HG03108 (cell line): Measurements from ENCODE around the gene SNX9.
"Not testable (repeated sequence)": the region's sequence is repeated elsewhere in the genome, so short reads cannot be mapped to it uniquely, and the experiment has no call there.

ENCODE experiments used
- ATAC-seq: cut with Tn5 transposase; IDR thresholded peaks from one replicate; pipeline ENCODE4 v1.9.1; 2021; ENCODE audit warnings: moderate library complexity; ENCODE audit not compliant: unreplicated experiment

Gene SNX9

DNA sequence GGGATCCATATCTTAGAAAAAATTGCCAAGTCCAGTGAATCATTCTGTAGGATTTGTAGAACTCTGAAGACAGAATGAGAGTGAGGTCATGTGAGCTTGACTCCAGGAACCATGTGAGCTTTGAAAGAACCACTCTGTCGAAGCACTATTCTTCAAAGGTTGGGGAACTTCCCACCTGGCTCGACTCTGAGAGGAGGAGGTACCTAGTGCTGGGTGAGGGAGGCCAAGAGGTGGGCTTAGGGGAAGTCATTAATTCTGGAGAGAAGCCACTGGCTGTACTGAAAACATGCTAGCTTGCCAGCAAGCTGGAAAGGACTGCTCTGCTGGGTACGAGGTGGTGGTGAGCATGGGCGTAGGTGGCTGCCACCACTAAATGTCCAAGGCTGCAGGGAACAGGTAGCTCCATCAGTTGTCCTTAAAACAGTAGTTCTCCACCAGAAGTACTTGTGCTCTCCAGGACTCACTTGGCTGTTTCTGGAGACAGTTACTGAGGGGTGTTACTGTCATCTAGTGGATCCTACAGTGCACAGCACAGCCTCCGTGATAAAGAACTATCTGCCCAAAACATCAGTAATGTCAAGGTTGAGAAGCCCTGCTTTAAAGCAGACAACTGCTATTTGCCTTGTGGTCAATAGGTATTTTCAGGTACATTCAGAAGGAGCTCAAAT lies 124.0 kb downstream of the SNX9 start:
- no peak for ATAC-seq

DNA sequence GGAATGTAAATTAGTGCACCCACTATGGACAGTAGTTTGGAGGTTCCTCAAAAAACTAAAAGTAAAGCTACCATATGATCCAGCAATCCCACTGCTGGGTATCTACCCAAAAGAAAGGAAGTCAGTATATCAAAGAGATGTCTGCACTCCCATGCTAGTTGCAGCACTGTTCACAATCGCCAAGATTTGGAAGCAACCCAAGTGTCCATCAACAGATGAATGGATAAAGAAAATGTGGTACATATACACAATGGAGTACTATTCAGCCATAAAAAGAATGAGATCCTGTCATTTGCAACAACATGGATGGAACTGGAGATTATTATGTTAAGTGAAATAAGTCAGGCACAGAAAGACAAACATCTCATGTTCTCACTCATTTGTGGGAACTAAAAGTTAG lies 127.9 kb downstream of the SNX9 start:
- not testable (repeated sequence) for ATAC-seq

DNA sequence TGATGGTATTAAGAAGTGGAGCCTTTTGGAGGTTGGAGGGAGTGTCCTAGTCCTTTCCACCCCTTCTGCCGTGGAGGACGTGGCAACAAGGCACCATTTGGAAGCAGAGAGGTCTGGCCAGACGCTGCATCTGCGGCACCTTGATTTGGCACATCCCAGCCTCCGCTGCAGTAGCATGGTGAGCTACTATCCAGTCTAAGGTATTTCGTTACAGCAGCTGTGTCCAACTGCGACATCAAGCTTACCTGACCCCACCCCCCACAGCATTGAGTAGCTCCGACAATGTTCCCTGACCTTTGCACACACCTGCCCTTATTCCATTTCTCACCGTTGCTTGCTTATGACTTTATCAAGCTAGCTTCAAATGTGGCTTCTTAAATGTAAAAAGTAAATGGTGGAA lies 128.8 kb downstream of the SNX9 start:
- ATAC-seq, result no peak

DNA sequence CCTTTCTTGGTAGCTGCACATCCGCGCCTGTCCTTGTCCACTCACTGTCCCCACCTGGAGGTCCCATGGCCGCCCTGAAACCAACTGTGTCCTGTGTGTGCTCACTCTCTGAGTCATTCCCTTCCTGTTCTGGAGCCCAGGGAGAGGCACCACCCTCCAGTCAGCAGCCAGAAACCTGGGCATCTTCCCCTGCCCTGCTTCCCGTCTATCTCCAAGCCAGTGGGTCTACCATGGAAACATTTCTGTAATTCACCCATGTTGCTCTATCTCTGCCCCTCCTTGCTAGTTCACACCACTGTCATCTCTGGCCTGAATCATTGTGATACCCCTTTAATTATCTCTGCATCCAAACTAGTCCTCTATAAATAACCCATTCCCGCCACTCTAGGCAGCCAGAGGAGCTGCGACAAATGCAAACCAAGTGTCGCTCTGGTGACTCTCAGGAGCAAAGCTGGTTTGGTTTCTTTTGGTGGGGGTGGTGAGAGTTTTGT lies 129.9 kb downstream of the SNX9 start:
- no peak for ATAC-seq

DNA sequence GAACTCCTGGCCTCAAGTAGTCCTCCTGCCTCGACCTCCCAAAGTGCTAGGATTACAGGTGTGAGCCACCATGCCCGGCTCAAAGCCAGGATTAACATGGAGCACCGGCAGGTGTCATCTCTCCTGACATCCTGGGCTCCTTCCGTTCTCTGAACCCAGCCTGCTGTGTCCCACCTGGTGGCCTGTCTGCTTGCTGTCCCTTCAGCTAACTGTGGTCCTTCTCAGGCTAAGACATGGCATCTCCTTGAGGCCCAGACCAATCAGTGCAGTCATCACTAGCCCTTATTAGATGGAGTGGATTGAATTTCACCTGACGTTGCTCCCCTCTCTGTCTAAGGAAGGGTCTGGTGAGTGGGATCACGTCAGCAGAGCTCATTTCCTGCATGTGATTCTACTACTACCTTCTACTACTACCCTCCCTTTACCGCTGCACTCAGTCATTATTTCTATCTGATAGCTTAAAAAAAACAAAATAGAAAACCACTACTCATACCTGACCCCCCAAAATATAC lies 130.6 kb downstream of the SNX9 start:
- ATAC-seq, result no peak

DNA sequence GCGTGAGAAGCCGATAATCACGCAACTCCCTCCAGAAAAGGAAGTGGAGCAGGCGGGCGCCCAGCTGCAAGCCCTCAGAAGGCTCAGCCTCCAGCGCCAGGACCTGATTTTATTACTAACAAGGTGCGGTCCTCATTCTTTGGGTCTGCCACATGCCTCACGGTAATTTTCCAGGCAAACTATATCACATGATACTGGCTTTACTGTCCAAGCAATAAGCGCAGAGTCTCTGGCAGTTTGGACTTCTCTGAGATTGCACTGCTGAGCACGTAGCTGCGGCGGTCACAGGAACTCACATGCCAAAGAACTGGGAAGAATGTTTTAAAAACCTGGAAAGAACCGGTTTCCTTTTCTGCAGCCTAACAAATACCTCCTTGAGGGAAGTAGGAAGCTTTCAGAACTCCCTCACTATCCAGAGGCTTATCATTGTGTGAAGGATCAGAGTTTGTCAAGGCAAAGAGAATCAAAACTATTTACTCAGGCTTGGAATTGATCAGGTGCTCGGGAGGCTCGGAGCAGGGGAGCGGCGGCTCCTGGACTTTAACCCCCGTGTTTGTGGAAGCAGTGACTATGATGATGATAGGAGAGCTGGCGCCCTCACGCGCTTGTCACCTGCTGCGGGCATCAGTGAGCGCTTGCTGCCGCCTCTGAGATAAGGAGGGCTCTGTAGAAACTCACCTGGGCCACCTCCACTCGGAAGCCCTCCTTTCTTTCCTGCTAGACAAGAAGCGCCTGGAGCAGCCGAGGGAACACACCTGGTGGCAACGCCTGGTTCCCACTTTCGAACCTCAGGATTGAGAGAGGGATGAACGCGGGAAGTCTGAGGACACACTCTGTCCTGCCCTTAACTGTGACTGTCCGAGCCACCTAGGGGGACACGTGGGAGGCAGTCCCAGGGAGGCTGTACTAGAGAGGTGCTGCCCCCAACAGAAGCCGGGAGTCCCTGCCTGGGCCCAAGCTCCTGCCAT lies 131.4 kb downstream of the SNX9 start:
- ATAC-seq, result no peak

DNA sequence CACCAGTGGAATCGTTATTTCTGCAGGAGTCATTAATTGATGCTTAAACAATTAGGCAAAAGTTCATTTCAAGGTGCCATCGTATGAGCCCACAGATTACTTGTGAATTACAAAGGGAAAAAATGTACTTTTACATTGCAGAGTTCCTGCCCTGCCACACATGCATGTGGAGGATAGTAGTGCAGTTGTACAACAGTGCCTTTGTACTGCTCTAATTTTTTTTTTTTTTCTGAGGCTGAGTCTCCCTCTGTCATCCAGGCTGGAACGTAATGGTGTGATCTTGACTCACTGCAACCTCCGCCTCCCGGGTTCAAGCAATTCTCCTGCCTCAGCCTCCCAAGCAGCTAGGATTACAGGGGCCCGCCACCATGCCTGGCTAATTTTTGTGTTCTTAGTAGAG lies 132.6 kb downstream of the SNX9 start:
- no peak for ATAC-seq

DNA sequence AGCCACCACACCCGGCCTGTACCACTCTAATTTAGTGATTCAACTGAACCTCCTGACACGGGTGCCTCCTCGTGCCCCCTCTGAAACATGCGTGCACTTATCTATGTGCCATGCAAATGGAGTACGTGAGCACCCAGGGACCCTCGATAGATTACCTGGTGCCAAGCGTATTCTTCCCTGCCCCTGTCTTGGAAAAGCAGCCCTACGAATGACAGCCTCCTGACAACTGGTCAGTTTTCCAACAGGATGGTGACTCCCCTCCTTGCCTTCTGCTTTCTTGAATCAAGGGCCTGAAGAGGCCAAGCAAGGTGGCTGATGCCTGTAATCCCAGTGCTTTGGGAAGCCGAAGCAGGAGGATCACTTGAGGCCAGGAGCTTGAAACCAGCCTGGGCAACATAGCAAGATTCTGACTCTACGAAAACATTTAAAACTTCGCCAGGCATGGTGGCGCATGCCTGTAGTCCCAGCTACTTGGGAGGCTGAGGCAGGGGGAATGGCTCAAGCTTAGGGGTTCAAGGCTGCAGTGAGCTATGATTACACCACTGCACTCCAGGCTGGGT lies 133.2 kb downstream of the SNX9 start:
- ATAC-seq, result no peak

DNA sequence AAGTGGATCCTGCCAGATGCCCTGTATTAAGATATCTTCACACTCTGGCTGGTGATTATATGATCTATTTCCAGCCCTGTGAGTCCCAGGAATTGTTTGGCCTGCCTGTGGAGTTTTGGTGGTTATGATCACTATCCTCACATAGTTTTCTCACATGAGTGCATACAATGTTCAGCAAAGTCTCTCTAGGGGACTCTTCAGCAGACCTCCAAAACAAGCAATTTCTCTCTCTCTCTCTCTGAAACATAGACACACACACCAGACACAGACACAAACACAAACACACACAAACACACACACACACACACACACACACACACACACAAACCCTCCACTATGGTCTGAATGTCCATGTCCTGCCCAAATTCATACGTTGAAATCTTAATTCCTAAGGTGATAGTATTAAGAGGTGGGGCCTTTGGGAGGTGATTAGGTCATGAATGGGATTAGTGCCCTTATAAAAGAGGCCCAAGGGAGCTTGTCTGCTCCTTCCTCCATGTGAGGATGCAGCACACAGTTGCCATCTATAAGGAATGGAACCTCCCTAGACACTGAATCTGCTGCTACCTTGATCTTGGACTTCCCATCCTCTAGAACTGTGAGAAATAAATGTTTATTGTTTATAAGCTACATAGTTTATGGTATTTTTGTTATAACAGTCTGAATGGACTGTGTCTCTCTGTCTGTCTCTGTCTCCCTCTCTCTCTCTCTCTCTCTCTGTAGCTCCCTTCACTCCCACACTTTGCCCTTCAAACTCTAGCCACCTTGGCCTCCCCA lies 136.6 kb downstream of the SNX9 start:
- no peak for ATAC-seq

DNA sequence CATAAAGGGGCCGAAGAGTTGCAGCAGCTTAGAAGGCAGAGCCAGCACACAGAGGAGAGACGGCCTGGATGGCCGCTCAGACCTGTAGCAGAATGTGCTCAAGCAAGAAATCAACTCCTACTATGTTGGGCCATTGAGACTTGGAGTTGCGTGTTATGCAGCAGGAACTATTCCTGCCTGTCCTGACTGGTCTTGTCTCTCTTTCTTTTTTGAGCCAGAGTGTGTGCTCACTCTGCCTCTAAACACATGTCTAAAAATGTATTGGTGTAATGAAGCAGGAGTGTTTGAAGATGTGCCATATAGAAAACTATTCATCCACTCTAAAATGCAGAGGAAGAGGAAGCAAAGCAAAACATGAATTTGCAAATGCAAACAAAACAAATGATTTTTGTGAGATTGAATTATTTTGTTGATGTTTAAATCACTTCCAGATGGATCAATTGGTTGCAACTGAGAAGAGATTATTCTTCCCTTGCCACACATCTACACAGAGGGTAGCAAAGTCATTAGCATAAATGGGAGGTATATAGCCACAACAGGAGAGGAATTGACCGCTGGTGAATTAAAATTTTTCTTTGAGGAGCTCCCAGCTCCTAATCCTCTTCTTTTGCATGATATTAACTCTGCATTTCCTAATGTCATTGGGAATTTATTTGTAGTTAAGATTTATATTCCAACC lies 138.2 kb downstream of the SNX9 start:
- ATAC-seq, result no peak

DNA sequence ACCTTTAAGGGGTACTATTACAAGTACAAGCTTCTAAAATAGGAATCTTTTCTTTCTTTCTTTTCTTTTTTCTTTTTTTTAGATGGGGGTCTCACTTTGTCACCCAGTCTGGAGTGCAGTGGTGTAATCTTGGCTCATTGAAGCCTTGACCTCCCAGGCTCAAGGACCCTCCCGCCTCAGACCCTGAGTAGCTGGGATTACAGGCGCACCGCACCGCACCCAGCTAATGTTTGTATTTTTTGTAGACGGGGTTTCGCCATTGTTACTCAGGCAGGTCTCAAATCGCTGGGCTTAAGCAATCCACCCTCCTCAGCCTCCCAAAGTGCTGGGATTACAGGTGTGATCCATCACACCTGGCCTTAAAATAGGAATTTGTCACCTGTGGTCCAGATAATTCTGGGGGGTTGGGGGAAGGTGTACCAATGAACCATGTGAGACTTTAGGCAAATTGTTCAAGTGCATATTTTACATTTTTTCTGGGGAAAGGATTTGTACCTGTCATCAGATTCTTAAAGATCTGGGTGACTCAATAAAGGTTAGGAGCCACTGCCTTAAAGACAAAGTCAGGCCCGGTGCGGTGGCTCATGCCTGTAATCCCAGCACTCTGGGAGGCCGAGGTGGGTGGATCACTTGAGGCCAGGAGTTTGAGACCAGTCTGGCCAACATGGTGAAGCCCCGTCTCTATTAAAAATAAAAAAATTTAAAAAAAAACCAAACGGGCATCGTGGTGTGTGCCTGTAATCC lies 139.0 kb downstream of the SNX9 start:
- no peak for ATAC-seq

DNA sequence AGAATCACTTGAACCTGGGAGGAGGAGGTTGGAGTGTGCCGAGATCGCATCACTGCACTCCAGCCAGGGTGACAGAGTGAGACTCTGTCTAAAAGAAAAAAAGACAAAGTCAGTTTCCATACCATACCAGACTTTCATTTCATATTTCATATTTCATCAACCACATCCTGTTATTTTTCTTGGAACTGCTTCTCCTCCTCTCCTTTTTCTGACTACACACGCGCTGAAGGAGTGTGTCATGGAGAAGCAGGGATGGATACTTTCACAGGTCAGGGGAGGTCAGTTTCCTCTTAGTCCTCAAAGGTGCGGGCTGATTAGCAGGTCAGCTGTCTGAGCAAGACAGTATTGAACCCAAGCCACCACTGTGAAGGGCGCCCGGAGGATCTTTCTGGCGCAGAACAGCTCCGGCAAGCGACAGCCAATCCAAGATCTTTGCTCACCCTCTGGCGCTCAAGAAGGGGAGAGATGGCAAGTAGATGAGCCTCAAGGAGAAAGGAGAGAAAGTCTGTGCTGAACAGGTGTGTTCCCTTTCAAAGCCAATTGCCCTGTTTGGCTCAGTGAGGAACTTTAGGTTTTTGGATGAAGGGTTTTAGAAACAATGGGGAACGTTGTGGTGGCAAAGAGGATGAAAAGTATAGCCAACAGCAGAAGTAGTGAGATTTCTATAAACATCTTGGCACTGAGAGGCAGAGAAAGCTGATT lies 139.7 kb downstream of the SNX9 start:
- ATAC-seq, result no peak

DNA sequence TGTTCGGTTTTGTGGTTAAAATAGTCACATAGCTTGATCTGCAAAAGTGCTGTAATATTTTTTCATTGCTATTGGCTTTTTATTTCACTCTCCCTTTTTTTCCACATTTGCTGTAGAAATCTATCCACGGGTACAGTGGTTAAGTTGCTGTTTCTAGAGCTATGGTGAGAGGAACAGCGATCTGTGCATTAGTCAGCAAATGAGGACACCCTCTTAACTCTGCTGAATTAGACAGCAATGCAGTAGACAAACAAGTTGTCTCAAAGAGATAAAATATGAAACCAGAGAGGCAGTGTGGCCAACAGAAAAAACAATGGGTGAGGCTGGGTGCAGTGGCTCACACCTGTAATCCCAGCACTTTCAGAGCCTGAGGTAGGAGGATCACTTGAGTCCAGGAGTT lies 141.1 kb downstream of the SNX9 start:
- ATAC-seq, result no peak

DNA sequence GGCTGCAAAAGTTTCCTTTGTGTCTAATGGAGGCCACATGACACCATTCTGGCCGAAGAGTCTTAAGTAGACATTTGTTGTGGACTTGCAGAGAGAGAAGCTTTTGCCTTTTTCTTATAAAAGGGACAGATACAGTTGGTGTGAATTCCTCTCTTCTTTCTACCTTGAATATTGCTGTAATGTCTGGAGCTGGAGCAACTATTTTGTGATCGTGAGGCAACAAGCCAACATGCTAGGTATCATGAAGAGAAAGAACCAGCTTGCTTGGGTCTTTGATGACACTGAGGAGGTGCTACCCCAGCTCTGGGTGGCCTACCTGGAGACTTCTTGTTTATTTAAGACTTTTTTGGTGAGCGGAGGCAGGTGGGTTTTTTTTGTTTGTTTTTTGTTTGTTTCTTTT lies 142.3 kb downstream of the SNX9 start:
- ATAC-seq, result no peak

DNA sequence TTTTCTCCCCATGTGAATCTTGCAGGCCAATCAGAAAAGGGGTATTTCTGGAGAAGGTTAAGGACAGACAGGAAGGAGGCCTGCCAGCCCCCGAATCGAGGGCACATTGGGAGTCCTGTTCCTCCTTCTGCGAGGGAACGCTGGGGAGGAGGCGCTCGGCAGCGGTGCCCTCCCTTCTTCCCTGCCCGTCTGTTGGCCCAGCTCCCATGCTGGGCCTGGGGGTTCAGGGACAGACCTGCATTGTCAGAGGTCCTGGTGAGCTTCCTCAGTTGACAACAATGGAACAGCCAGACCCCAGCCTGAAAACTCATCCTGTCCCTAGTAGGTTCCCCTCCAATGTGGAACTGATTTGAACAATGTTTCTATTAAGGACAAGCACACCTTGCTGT lies 143.5 kb downstream of the SNX9 start:
- ATAC-seq, result no peak

DNA sequence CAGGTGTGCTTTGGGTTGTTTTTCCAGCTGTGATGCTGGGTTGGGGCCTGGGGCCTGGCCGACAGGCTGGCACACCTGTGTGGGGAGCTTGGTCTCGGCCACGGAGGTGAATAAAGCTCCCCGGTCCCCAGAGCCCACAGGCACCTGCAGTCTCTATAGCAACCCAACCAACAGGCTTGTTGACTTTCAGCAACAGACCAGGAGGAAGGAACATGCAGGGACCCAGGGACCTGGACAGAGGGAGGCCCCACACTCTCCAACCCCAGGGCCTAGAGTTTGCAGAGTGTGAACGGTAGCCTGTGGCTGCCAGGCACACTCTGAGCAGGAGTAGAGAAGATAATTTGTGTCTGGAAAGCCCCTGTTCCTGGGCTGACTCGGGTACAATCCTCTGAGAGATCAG lies 144.0 kb downstream of the SNX9 start:
- ATAC-seq, result no peak

DNA sequence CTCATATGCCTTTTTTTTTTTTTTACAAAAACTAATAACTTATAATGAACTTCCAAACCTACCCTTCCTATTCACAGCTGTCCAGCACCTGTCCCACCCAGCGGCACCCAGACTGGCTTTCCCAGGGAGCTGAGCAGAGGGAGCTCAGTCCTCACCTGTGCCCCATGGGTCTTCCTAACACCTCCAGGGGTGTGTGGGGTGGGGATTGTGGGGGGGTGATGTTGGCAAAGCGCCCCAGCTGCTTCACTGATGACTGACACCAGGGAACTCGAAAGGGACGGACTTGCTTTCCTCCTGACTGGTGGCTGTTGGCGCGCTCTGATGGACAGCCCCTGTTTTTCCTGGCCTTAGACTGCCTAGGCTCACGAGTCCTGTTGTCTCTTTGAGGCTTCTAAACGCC lies 144.4 kb downstream of the SNX9 start:
- no peak for ATAC-seq

DNA sequence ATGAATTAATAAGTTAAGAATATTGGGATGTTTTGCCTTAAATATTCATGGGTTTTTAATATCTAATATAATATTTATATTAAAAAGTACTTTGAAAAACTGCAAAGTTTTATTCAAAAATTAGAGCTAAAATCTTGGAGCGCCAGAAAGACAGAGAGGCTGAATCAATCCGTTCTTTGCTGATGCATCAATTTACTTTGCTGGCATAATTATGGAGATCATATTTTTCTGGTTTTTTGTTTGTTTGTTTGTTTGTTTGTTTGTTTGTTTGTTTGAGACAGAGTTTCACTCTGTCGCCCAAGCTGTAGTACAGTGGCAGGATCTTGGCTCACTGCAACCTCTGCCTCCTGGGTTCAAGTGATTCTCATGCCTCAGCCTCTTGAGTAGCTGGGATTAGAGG lies 149.1 kb downstream of the SNX9 start:
- not testable (repeated sequence) for ATAC-seq

DNA sequence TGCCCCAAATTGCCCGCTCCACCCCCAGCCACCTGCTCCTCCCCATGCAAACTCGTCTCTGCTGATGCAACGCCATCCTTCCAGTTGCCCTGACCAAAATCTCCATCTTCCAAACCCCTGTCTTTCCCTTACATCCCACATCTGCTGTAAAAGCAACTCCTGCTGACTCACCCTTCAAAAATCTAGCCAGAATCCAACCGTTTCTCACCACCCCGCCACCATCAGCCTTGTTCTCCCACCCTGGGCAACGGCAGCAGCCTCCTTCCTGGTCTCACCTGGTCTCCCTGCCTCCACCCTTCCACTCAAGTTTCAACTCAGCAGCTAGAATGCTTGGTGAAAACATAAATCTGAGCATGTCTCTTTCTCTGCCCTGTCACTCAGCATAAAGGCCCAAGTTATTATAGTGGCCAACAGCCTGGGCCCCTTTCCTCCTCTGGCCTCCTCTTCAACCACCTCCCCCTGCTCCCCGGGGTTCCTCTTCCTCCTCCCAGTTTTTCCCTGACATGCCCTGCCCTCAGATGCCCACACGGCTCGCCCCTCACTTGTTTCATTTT lies 151.4 kb downstream of the SNX9 start:
- ATAC-seq, result no peak
